HCT116 (cell line): ENCODE data around the gene SNRNP25. TPM values are rescaled to one million over a fixed set of nuclear protein-coding genes. Genes with fewer than 3 reads are reported as not detected.

Source experiments
- ATAC-seq: fragments of 200-7000 bp; cut with Tn5 transposase; 2 replicates; pipeline ENCODE4 v1.9.1; 2020; ENCODE audit warnings: mild to moderate bottlenecking, moderate library complexity
- BruUV-seq: library from RNA; stranded (reverse); fragments of 400-500 nt; replicated peaks from 2 replicates; lab custom pipeline; 2021; lab: Mats Ljungman, UMichigan
- CTCF ChIA-PET: fragments of 300-600 bp; sonication (Branson Sonifier 250); formaldehyde crosslinking; loops from one replicate; lab custom pipeline; 2021; ENCODE audit warnings: antibody characterized with exemption; lab: Charles Lee
- POLR2A ChIA-PET: fragments of 300-600, 350-600 bp; sonication (Branson Sonifier 250); formaldehyde crosslinking; loops from one replicate; lab custom pipeline; 2021; ENCODE audit warnings: antibody characterized with exemption; lab: Charles Lee
- RAD21 ChIA-PET, 2 experiments: fragments of 300-600 bp; sonication (Branson Sonifier 250); formaldehyde crosslinking; loops; one replicate each; lab custom pipeline; 2023; ENCODE audit warnings: low total read pairs in 2 of 2; ENCODE audit not compliant: uncharacterized antibody in 2 of 2, unreplicated experiment in 2 of 2, low non-redundant PET in 1 of 2; lab: Charles Lee
- DNase-seq: peaks from one replicate; pipeline ENCODE4 v3.0.0-alpha.2; 2010; ENCODE audit warnings: low read depth, low spot score
- H2AFZ ChIP-seq: fragments of 200-600 bp; shearing (Covaris generic), sonication (generic); 2 replicates; pipeline ENCODE4 v1.6.1; 2017; ENCODE audit warnings: low read depth, mixed run types, mixed read lengths, antibody characterized with exemption, low read length; ENCODE audit not compliant: poor library complexity, severe bottlenecking
- H3K27ac ChIP-seq: 2 replicates; pipeline ENCODE4 v1.5.1; 2012; ENCODE audit warnings: low read depth, low read length
- H3K27me3 ChIP-seq: fragments of 200-600 bp; sonication (generic); 2 replicates; pipeline ENCODE4 v1.6.1; 2016; ENCODE audit warnings: mixed run types, low read length, mixed read lengths; ENCODE audit not compliant: insufficient read depth
- H3K36me3 ChIP-seq, 2 experiments: fragments of 200-500 bp in 1 of 2; fragments of 200-600 bp in 1 of 2; sonication (Bioruptor generic) in 1 of 2; sonication (generic) in 1 of 2; 2 replicates each; pipeline versions ENCODE4 v1.5.1 to v1.6.1; 2014 to 2016; ENCODE audit warnings: low read length in 2 of 2, inconsistent platforms in 1 of 2, mixed read lengths in 1 of 2, mixed run types in 1 of 2; ENCODE audit not compliant: insufficient read depth in 2 of 2, control insufficient read depth in 1 of 2
- H3K4me1 ChIP-seq, 2 experiments: fragments of 200-600 bp in 1 of 2; sonication (generic) in 1 of 2; 2 replicates each; pipeline versions ENCODE4 v1.5.1 to v1.6.1; 2012 to 2017; ENCODE audit warnings: low read length in 2 of 2, inconsistent platforms in 1 of 2, mild to moderate bottlenecking in 1 of 2, mixed read lengths in 1 of 2, mixed run types in 1 of 2, moderate library complexity in 1 of 2; ENCODE audit not compliant: insufficient read depth in 2 of 2, control insufficient read depth in 1 of 2
- H3K4me2 ChIP-seq: fragments of 200-600 bp; sonication (generic); 2 replicates; pipeline ENCODE4 v1.6.1; 2017; ENCODE audit warnings: mixed run types, low read length, mixed read lengths
- H3K4me3 ChIP-seq, 2 experiments: fragments of 200-600 bp in 1 of 2; sonication (generic) in 1 of 2; replicated peaks in 1 of 2; 2 replicates each; pipeline ENCODE4 v1.5.1; 2011 to 2016; ENCODE audit warnings: low read length in 2 of 2, control low read depth in 1 of 2, low read depth in 1 of 2, mild to moderate bottlenecking in 1 of 2, mixed read lengths in 1 of 2, mixed run types in 1 of 2
- H3K79me2 ChIP-seq: fragments of 200-600 bp; sonication (generic); 2 replicates; pipeline ENCODE4 v1.6.1; 2017; ENCODE audit warnings: mild to moderate bottlenecking, mixed run types, low read length, moderate library complexity, mixed read lengths; ENCODE audit not compliant: insufficient read depth
- H3K9ac ChIP-seq: fragments of 200-600 bp; sonication (generic); 2 replicates; pipeline ENCODE4 v1.6.1; 2016; ENCODE audit warnings: low read length, mixed read lengths
- H3K9me2 ChIP-seq: fragments of 200-600 bp; sonication (generic), shearing (Covaris generic); 2 replicates; pipeline ENCODE4 v1.6.1; 2017; ENCODE audit warnings: mixed run types, mild to moderate bottlenecking, moderate library complexity; ENCODE audit not compliant: insufficient read depth
- H3K9me3 ChIP-seq, 2 experiments: fragments of 200-500 bp in 1 of 2; fragments of 200-600 bp in 1 of 2; sonication (Bioruptor generic) in 1 of 2; sonication (generic) in 1 of 2; 2 replicates each; pipeline ENCODE4 v1.6.1; 2014 to 2017; ENCODE audit warnings: low read length in 2 of 2, mixed read lengths in 2 of 2, inconsistent platforms in 1 of 2, low read depth in 1 of 2, mild to moderate bottlenecking in 1 of 2, mixed run types in 1 of 2, moderate library complexity in 1 of 2; ENCODE audit not compliant: control insufficient read depth in 1 of 2, insufficient read depth in 1 of 2
- H4K20me1 ChIP-seq: fragments of 200-600 bp; sonication (generic), shearing (Covaris generic); 2 replicates; pipeline ENCODE4 v1.6.1; 2017; ENCODE audit warnings: mixed run types, mild to moderate bottlenecking, moderate library complexity; ENCODE audit not compliant: insufficient read depth
- CEBPB ChIP-seq: IDR thresholded peaks from 2 replicates; pipeline ENCODE4 v1.6.1; 2012; ENCODE audit warnings: low read depth
- CTCF ChIP-seq, 3 experiments: fragments of 200-600 bp in 1 of 3; sonication (generic) in 1 of 3; IDR thresholded peaks in 2 of 3; conservative IDR thresholded peaks in 1 of 3; 2 replicates each; pipeline ENCODE4 v1.5.1; 2012 to 2017; ENCODE audit warnings: low read depth in 2 of 3, low read length in 2 of 3, antibody characterized with exemption in 1 of 3, borderline replicate concordance in 1 of 3, control low read depth in 1 of 3, mild to moderate bottlenecking in 1 of 3, mixed read lengths in 1 of 3, mixed run types in 1 of 3, moderate library complexity in 1 of 3; ENCODE audit not compliant: insufficient read depth in 1 of 3
- EZH2phosphoT487 ChIP-seq: fragments of 200-600 bp; IDR thresholded peaks from 2 replicates; pipeline ENCODE4 v1.6.1; 2018; ENCODE audit warnings: antibody characterized with exemption, borderline replicate concordance
- JUND ChIP-seq: IDR thresholded peaks from 2 replicates; pipeline ENCODE4 v1.6.1; 2012
- MAX ChIP-seq: IDR thresholded peaks from 2 replicates; pipeline ENCODE4 v1.6.1; 2012
- RAD21 ChIP-seq: IDR thresholded peaks from 2 replicates; pipeline ENCODE4 v1.6.1; 2012; ENCODE audit warnings: low read depth, mild to moderate bottlenecking
- REST ChIP-seq: IDR thresholded peaks from 2 replicates; pipeline ENCODE4 v1.6.1; 2012; ENCODE audit warnings: low read depth
- SRF ChIP-seq: IDR thresholded peaks from 2 replicates; pipeline ENCODE4 v1.6.1; 2012; ENCODE audit warnings: low read depth
- intact Hi-C: fragments of 100-400 bp; cut with micrococcal nuclease; formaldehyde crosslinking; loops from 2 replicates; pipeline ENCODE4 v1.10.0; 2022
- total RNA-seq: library from RNA; stranded (reverse); gene quantifications from one replicate; pipeline ENCODE4 v1.2.1, GENCODE V29; 2021; ENCODE audit not compliant: unreplicated experiment

Gene SNRNP25
- total RNA-seq, 1 experiment from 2014 or later: 24.5 TPM

GRCh38 chr16:58491-59439 is 5.1 kb downstream of the SNRNP25 start (continued):
- TF ChIP-seq REST (no peak), MAX (no peak)

- CTCF ChIA-PET: no interaction called here
- BruUV-seq: no TSS peak
Measured at GRCh38 chr16:59440-60059, 5.9 kb downstream of the SNRNP25 start.

More at GRCh38 chr16:59440-60059, 5.9 kb downstream of the SNRNP25 start:
- no peak for DNase-seq
- TF ChIP-seq CTCF (IDR thresholded peaks at IDR 0.05 in 2 of 3, conservative IDR thresholded peaks at IDR 0.05 in 1 of 3; ENCODE audit: borderline replicate concordance in 1 of 3, insufficient read depth in 1 of 3, low read depth in 2 of 3, low read length in 2 of 3) (no peak), RAD21 (no peak), SRF (no peak), CEBPB (no peak), JUND (no peak), MAX (no peak), EZH2phosphoT487 (no peak)
- Histone ChIP-seq H4K20me1 (no peaks in the 10 kb centered on the region), H3K27me3 (no peaks in the 10 kb centered on the region), H3K27ac (no peak overlapping the region), H3K9me2 (no peaks in the 10 kb centered on the region), H3K4me2 (no peak overlapping the region), H3K4me3 (no peak overlapping the region), H3K36me3 (no peaks in the 10 kb centered on the region; a peak in 1 of 4 replicates), H3K9ac (no peak overlapping the region), H3K4me1 (no peaks in the 10 kb centered on the region), H2AFZ (no peak overlapping the region), H3K79me2 (no peaks in the 10 kb centered on the region), H3K9me3 (no peaks in the 10 kb centered on the region)
- ATAC-seq: no peak
- intact Hi-C loops: no loop called here
- POLR2A ChIA-PET: no interaction called here
- RAD21 ChIA-PET: no interaction called here
